IMR-90 (cell line): ENCODE results near the gene ARMC6. TPM values are rescaled to one million over a fixed set of nuclear protein-coding genes. Genes with fewer than 3 reads are reported as not detected.
A peak's percentile ranks its signal among the peaks of the same experiment; 100 is the strongest.

Experiments
- ATAC-seq: fragments of 200-7000 bp; cut with Tn5 transposase; 2 replicates; pipeline ENCODE4 v1.9.1; 2020; ENCODE audit warnings: low read depth, mild to moderate bottlenecking, moderate library complexity
- BruUV-seq: library from RNA; stranded (reverse); fragments of 400-500 nt; replicated peaks from 2 replicates; lab custom pipeline; 2021; lab: Mats Ljungman, UMichigan
- CTCF ChIA-PET: fragments of 300-600 bp; formaldehyde crosslinking; extraction: SDS; loops from one replicate; lab custom pipeline; 2021; ENCODE audit warnings: antibody characterized with exemption; lab: Yijun Ruan, JAX
- POLR2A ChIA-PET: fragments of 300-600 bp; sonication (Branson Sonifier 250); formaldehyde crosslinking; loops from one replicate; lab custom pipeline; 2022; ENCODE audit warnings: antibody characterized with exemption; ENCODE audit not compliant: unreplicated experiment; lab: Charles Lee
- DNase-seq: peaks from one replicate; pipeline ENCODE4 v3.0.0; 2013
- H2AFZ ChIP-seq: replicated peaks from 2 replicates; pipeline ENCODE3; 2013; ENCODE audit warnings: low read length, mild to moderate bottlenecking; ENCODE audit not compliant: poor library complexity
- H2AK5ac ChIP-seq: 2 replicates; pipeline ENCODE4 v1.6.1; 2013; ENCODE audit warnings: low read depth, low read length, inconsistent platforms
- H2AK9ac ChIP-seq: replicated peaks from 2 replicates; pipeline ENCODE3; 2013; ENCODE audit warnings: mild to moderate bottlenecking, low read depth, low read length, moderate library complexity; ENCODE audit not compliant: poor library complexity
- H2BK120ac ChIP-seq: 2 replicates; pipeline ENCODE4 v1.6.1; 2013; ENCODE audit warnings: low read depth, low read length, inconsistent platforms
- H2BK15ac ChIP-seq: 3 replicates; pipeline ENCODE4 v1.6.1; 2013; ENCODE audit warnings: low read depth, low read length, inconsistent platforms
- H2BK20ac ChIP-seq: 2 replicates; pipeline ENCODE4 v1.6.1; 2013; ENCODE audit warnings: low read depth, mild to moderate bottlenecking, inconsistent platforms, low read length, moderate library complexity
- H2BK5ac ChIP-seq: 2 replicates; pipeline ENCODE4 v1.6.1; 2013; ENCODE audit warnings: mild to moderate bottlenecking, low read depth, low read length, inconsistent platforms; ENCODE audit not compliant: poor library complexity, severe bottlenecking
- H3K14ac ChIP-seq: replicated peaks from 2 replicates; pipeline ENCODE4 v1.6.1; 2013; ENCODE audit warnings: low read depth, low read length, inconsistent platforms
- H3K18ac ChIP-seq: 2 replicates; pipeline ENCODE4 v1.6.1; 2013; ENCODE audit warnings: low read depth, low read length, control low read depth
- H3K23ac ChIP-seq: 2 replicates; pipeline ENCODE4 v1.6.1; 2013; ENCODE audit warnings: low read depth, low read length, inconsistent platforms
- H3K27ac ChIP-seq: 2 replicates; pipeline ENCODE4 v1.5.1; 2013; ENCODE audit warnings: mild to moderate bottlenecking, control low read depth, low read length; ENCODE audit not compliant: insufficient read depth
- H3K27me3 ChIP-seq: 2 replicates; pipeline ENCODE4 v1.6.1; 2013; ENCODE audit warnings: low read length; ENCODE audit not compliant: control insufficient read depth, insufficient read depth
- H3K36me3 ChIP-seq: 2 replicates; pipeline ENCODE4 v1.6.1; 2013; ENCODE audit warnings: low read length, mixed read lengths; ENCODE audit not compliant: control insufficient read depth, insufficient read depth
- H3K4ac ChIP-seq: 2 replicates; pipeline ENCODE4 v1.6.1; 2013; ENCODE audit warnings: low read depth, low read length, inconsistent platforms
- H3K4me1 ChIP-seq: 2 replicates; pipeline ENCODE4 v1.6.1; 2013; ENCODE audit warnings: low read length, mixed read lengths; ENCODE audit not compliant: control insufficient read depth, insufficient read depth
- H3K4me2 ChIP-seq: 2 replicates; pipeline ENCODE4 v1.6.1; 2013; ENCODE audit warnings: low read depth, mild to moderate bottlenecking, control low read depth, low read length, moderate library complexity
- H3K4me3 ChIP-seq: 2 replicates; pipeline ENCODE4 v1.5.1; 2013; ENCODE audit warnings: low read depth, mild to moderate bottlenecking, control low read depth, low read length, moderate library complexity; ENCODE audit not compliant: insufficient read depth
- H3K56ac ChIP-seq: 2 replicates; pipeline ENCODE4 v1.6.1; 2013; ENCODE audit warnings: low read length, inconsistent platforms; ENCODE audit not compliant: insufficient read depth; ENCODE audit errors: extremely low read depth
- H3K79me1 ChIP-seq, 2 experiments: 2 replicates each; pipeline ENCODE4 v1.6.1; 2013; ENCODE audit warnings: low read length in 2 of 2, inconsistent platforms in 1 of 2, low read depth in 1 of 2
- H3K9ac ChIP-seq: 2 replicates; pipeline ENCODE4 v1.6.1; 2013; ENCODE audit warnings: low read depth, low read length, control low read depth
- H3K9me1 ChIP-seq: 2 replicates; pipeline ENCODE4 v1.6.1; 2013; ENCODE audit warnings: low read length, inconsistent platforms; ENCODE audit not compliant: insufficient read depth
- H3K9me3 ChIP-seq: 2 replicates; pipeline ENCODE4 v1.6.1; 2013; ENCODE audit warnings: low read length; ENCODE audit not compliant: control insufficient read depth, insufficient read depth
- H4K20me1 ChIP-seq: 2 replicates; pipeline ENCODE4 v1.6.1; 2013; ENCODE audit warnings: low read length, inconsistent platforms; ENCODE audit not compliant: insufficient read depth
- H4K5ac ChIP-seq: 2 replicates; pipeline ENCODE4 v1.6.1; 2013; ENCODE audit warnings: mild to moderate bottlenecking, low read depth, low read length, control low read depth
- H4K8ac ChIP-seq, 2 experiments: 2 replicates each; pipeline ENCODE4 v1.6.1; 2013; ENCODE audit warnings: low read depth in 2 of 2, low read length in 2 of 2, control low read depth in 1 of 2, inconsistent platforms in 1 of 2
- H4K91ac ChIP-seq: 2 replicates; pipeline ENCODE4 v1.6.1; 2013; ENCODE audit warnings: low read depth, low read length, inconsistent platforms; ENCODE audit not compliant: insufficient read depth
- CEBPB ChIP-seq: IDR thresholded peaks from 2 replicates; pipeline ENCODE4 v1.6.1; 2012; ENCODE audit warnings: low read depth, low read length, improper control_type of control experiment
- FOS ChIP-seq: fragments of 150-350 bp; IDR thresholded peaks from 2 replicates; pipeline ENCODE4 v1.6.1; 2016; ENCODE audit warnings: low read depth, low read length
- MAFK ChIP-seq: IDR thresholded peaks from 2 replicates; pipeline ENCODE4 v1.6.1; 2012; ENCODE audit warnings: low read depth, low read length, improper control_type of control experiment
- MXI1 ChIP-seq: IDR thresholded peaks from 2 replicates; pipeline ENCODE4 v1.6.1; 2012; ENCODE audit warnings: low read depth, mild to moderate bottlenecking, low read length, moderate library complexity, borderline replicate concordance
- POLR2A ChIP-seq: IDR thresholded peaks from 2 replicates; pipeline ENCODE4 v1.6.1; 2012; ENCODE audit warnings: mild to moderate bottlenecking, low read depth, low read length
- RCOR1 ChIP-seq: IDR thresholded peaks from 2 replicates; pipeline ENCODE4 v1.6.1; 2012; ENCODE audit warnings: mild to moderate bottlenecking, low read length, improper control_type of control experiment; ENCODE audit not compliant: insufficient replicate concordance
- RFX5 ChIP-seq: IDR thresholded peaks from 2 replicates; pipeline ENCODE4 v1.8.0; 2012; ENCODE audit warnings: low read depth, mild to moderate bottlenecking, low read length, moderate library complexity
- SMC3 ChIP-seq: fragments of 150-350 bp; IDR thresholded peaks from 2 replicates; pipeline ENCODE4 v1.6.1; 2016; ENCODE audit warnings: low read depth, mild to moderate bottlenecking, antibody characterized with exemption, low read length, moderate library complexity
- WGBS, 2 experiments: methylation state at CpG; one replicate each; pipeline versions ENCODE4 v1.1.5 to v1.1.7; 2013; ENCODE audit warnings: missing lambda C conversion rate in 2 of 2; ENCODE audit not compliant: insufficient read length in 1 of 2; ENCODE audit errors: extremely low coverage in 2 of 2; 5-methylcytosine and 5-hydroxymethylcytosine counted together
- dilution Hi-C: fragments of 300-500 bp; cut with HindIII; formaldehyde crosslinking; loops from one replicate; pipeline ENCODE4 v1.14.3; 2018; ENCODE audit warnings: low sequenced_read_pairs; ENCODE audit not compliant: unreplicated experiment
- in situ Hi-C: fragments of 300-500 bp; cut with MboI; formaldehyde crosslinking; loops from 3 replicates; pipeline ENCODE4 v1.14.3; 2019; ENCODE audit warnings: low sequenced_read_pairs, inconsistent platforms, mixed read lengths
- intact Hi-C: fragments of 100-400 bp; cut with micrococcal nuclease; formaldehyde crosslinking; loops from 2 replicates; pipeline ENCODE4 v1.10.0; 2022
- polyA plus RNA-seq, 3 experiments: library from polyadenylated mRNA; depleted of rRNA; stranded (reverse); fragments of >200 nt; gene quantifications; 2 replicates each; pipeline ENCODE4 v1.2.3, GENCODE V29; 2012; ENCODE audit warnings: low replicate concordance in 1 of 3
- total RNA-seq: library from RNA; depleted of rRNA; stranded (reverse); fragments of >200 nt; gene quantifications from 2 replicates; pipeline ENCODE4 v1.2.3, GENCODE V29; 2012
- TF ChIP-seq, protein P1 (sequence below): conservative IDR thresholded peaks from 2 replicates; pipeline ENCODE4 v1.5.1; 2012; ENCODE audit warnings: mild to moderate bottlenecking, low read depth, low read length, improper control_type of control experiment
- TF ChIP-seq, protein P2 (sequence below): fragments of 150-350 bp; IDR thresholded peaks from 2 replicates; pipeline ENCODE4 v1.6.1; 2017; ENCODE audit warnings: mild to moderate bottlenecking, antibody characterized with exemption, low read length, low read depth

The ARMC6 gene
- total and polyA plus RNA-seq, 2 of the 4 experiments (the other 2 are of a cell fraction): 41.5 to 52.7 TPM

DNA sequence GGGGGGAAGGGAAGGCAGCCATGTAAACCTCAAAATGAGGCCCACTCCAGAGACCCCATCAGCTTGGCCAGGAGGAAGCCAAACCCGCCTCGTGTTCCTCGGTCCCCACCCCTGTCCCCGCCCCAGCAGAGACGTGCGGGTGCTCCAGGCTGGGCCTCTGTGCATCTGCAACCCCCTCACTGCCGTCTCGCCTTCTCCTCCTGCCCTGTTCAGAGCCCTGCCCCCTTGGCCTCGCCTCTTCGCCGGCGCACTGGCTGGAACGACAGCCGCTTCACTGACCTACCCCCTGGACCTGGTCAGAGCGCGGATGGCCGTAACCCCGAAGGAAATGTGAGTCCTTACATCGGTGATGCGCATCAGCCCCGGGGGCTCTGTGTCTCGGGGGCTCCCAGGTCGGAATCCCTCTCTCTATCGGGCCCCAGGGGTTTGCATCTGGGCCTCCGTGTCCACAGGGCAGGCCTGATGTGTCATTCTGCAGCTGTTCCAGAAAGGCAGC lies 72.7 kb downstream of the ARMC6 start:
- no peak overlapping the region for H3K4me3 ChIP-seq
- H3K9me3 ChIP-seq: no peaks in the 10 kb centered on the region
- H2BK20ac ChIP-seq: no peak overlapping the region
- H2BK120ac ChIP-seq: peak overlapping the region; percentile 9; the same call in 1 of the 2 replicates
- H3K4me2 ChIP-seq: peak overlapping the region; percentile 77; the same call in 1 of the 2 replicates
- H3K27me3 ChIP-seq: no peaks in the 10 kb centered on the region
- H3K56ac ChIP-seq: 0 out of 2 replicates have a peak overlapping the region, but pooled peaks have one; percentile 38
- POLR2A ChIA-PET: no interaction called here
- in situ Hi-C loops: no loop called here
- DNase-seq: no peak
- no peak for ATAC-seq
- TF ChIP-seq POLR2A: no peak
- TF ChIP-seq FOS: no peak
- no peak for TF ChIP-seq RFX5
- TF ChIP-seq SMC3: no peak
- TF ChIP-seq MXI1: no peak
- TF ChIP-seq, protein P1, sequence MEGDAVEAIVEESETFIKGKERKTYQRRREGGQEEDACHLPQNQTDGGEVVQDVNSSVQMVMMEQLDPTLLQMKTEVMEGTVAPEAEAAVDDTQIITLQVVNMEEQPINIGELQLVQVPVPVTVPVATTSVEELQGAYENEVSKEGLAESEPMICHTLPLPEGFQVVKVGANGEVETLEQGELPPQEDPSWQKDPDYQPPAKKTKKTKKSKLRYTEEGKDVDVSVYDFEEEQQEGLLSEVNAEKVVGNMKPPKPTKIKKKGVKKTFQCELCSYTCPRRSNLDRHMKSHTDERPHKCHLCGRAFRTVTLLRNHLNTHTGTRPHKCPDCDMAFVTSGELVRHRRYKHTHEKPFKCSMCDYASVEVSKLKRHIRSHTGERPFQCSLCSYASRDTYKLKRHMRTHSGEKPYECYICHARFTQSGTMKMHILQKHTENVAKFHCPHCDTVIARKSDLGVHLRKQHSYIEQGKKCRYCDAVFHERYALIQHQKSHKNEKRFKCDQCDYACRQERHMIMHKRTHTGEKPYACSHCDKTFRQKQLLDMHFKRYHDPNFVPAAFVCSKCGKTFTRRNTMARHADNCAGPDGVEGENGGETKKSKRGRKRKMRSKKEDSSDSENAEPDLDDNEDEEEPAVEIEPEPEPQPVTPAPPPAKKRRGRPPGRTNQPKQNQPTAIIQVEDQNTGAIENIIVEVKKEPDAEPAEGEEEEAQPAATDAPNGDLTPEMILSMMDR: no peak
- TF ChIP-seq RCOR1: no peak
- no peak for TF ChIP-seq MAFK
- TF ChIP-seq CEBPB: no peak
- TF ChIP-seq, protein P2, sequence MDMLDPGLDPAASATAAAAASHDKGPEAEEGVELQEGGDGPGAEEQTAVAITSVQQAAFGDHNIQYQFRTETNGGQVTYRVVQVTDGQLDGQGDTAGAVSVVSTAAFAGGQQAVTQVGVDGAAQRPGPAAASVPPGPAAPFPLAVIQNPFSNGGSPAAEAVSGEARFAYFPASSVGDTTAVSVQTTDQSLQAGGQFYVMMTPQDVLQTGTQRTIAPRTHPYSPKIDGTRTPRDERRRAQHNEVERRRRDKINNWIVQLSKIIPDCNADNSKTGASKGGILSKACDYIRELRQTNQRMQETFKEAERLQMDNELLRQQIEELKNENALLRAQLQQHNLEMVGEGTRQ: no peak
- peaks cover 16% of the 10 kb centered on the region for H3K4me1 ChIP-seq
- CTCF ChIA-PET: no interaction called here
- H4K8ac ChIP-seq: peak overlapping the region; percentile 94 to 99; a peak in 3 of 4 replicates
- dilution Hi-C loops: no loop called here
- no peak overlapping the region for H2BK5ac ChIP-seq
- no peaks in the 10 kb centered on the region for H4K20me1 ChIP-seq
- peak overlapping the region; percentile 97 for H2AFZ ChIP-seq
- peak overlapping the region; percentile 40; the same call in 1 of the 2 replicates for H3K27ac ChIP-seq
- 35% methylated on average over 16 of the region's 25 CpGs; no CpG with 5 or more reads in 1 of the 2 experiments for WGBS, 2 experiments
- H3K79me1 ChIP-seq: no peaks in the 10 kb centered on the region
- peak overlapping the region; percentile 83 for H2AK9ac ChIP-seq
- H3K36me3 ChIP-seq: no peaks in the 10 kb centered on the region
- no peak overlapping the region; the same call in 2 of the 3 replicates for H2BK15ac ChIP-seq
- H3K18ac ChIP-seq: peak overlapping the region; percentile 50; the same call in 1 of the 2 replicates
- no peak overlapping the region for H3K23ac ChIP-seq
- intact Hi-C loops: no loop called here
- BruUV-seq: no TSS peak
- H3K9ac ChIP-seq: peak overlapping the region; percentile 61; the same call in 1 of the 2 replicates
- peaks cover 8% of the 10 kb centered on the region for H3K9me1 ChIP-seq
- H2AK5ac ChIP-seq: peak overlapping the region; percentile 0; the same call in 1 of the 2 replicates
- H4K5ac ChIP-seq: peak overlapping the region; percentile 77; the same call in 1 of the 2 replicates
- peak overlapping the region; percentile 4; the same call in 1 of the 2 replicates for H3K14ac ChIP-seq
- no peak overlapping the region for H4K91ac ChIP-seq
- H3K4ac ChIP-seq: peak overlapping the region; percentile 6
